GM18526 (cell line): ENCODE measurements around the gene C6orf141.

Source experiments
- POLR2A ChIP-seq: IDR thresholded peaks from 3 replicates; pipeline ENCODE4 v1.6.1; 2011; ENCODE audit not compliant: insufficient read length; ENCODE audit errors: extremely low read depth

C6orf141 gene

GRCh38 chr6:49528571-49528970 is 21.9 kb upstream of the C6orf141 start:
- TF ChIP-seq POLR2A = no peak

- TF ChIP-seq POLR2A = no peak
These were observed 20.2 kb upstream of the C6orf141 start for GRCh38 chr6:49530141-49530776.

GRCh38 chr6:49531774-49532569 is 18.5 kb upstream of the C6orf141 start:
- no peak for TF ChIP-seq POLR2A

GRCh38 chr6:49535795-49536194 is 14.7 kb upstream of the C6orf141 start:
- TF ChIP-seq POLR2A = no peak

- TF ChIP-seq POLR2A = no peak
These were observed 11.4 kb upstream of the C6orf141 start for GRCh38 chr6:49539102-49539501.

- no peak for TF ChIP-seq POLR2A
These were observed 9.9 kb upstream of the C6orf141 start for GRCh38 chr6:49540614-49541013.

- TF ChIP-seq POLR2A = no peak
These were observed 9.2 kb upstream of the C6orf141 start for GRCh38 chr6:49541210-49541724.

GRCh38 chr6:49541936-49542335 is 8.5 kb upstream of the C6orf141 start:
- no peak for TF ChIP-seq POLR2A

GRCh38 chr6:49543087-49543858 is 7.2 kb upstream of the C6orf141 start:
- TF ChIP-seq POLR2A = no peak

GRCh38 chr6:49546331-49546730 is 4.1 kb upstream of the C6orf141 start:
- TF ChIP-seq POLR2A = no peak

- TF ChIP-seq POLR2A = no peak
These were observed 1.7 kb upstream of the C6orf141 start for GRCh38 chr6:49548613-49549304.

- no peak for TF ChIP-seq POLR2A
These were observed 577 bp upstream of the C6orf141 start for GRCh38 chr6:49549691-49550491.

GRCh38 chr6:49551078-49551865 is 804 bp downstream of the C6orf141 start:
- TF ChIP-seq POLR2A = no peak

GRCh38 chr6:49551866-49552129 is 1.3 kb downstream of the C6orf141 start:
- TF ChIP-seq POLR2A = no peak

- no peak for TF ChIP-seq POLR2A
These were observed 2.1 kb downstream of the C6orf141 start for GRCh38 chr6:49552596-49552995.
